A549 (cell line): ENCODE data around the gene WNT1. TPM values are rescaled to one million over a fixed set of nuclear protein-coding genes. Genes with fewer than 3 reads are reported as not detected.

Experiments
- ATAC-seq, 2 experiments: fragments of 200-7000 bp in 1 of 2; fragments of >200 bp in 1 of 2; cut with Nextera tagmentation in 1 of 2; cut with Tn5 transposase in 1 of 2; 3 replicates each; pipeline versions ENCODE4 v1.8.0 to v1.9.1; 2018 to 2020; ENCODE audit warnings: mild to moderate bottlenecking in 1 of 2, moderate library complexity in 1 of 2
- CTCF ChIA-PET: fragments of 300-600 bp; sonication (Branson Sonifier 250); formaldehyde crosslinking; extraction: SDS; loops from one replicate; lab custom pipeline; 2021; ENCODE audit warnings: antibody characterized with exemption, inconsistent platforms; lab: Yijun Ruan, JAX
- POLR2A ChIA-PET: fragments of 350-600 bp; formaldehyde crosslinking; extraction: SDS; loops from one replicate; lab custom pipeline; 2021; ENCODE audit warnings: antibody characterized with exemption, inconsistent platforms; lab: Yijun Ruan, JAX
- DNase-seq, 2 experiments: peaks; one replicate each; pipeline versions ENCODE4 v3.0.0 to v3.0.0-alpha.2; 2011 to 2016; ENCODE audit warnings: low read depth in 1 of 2, low spot score in 1 of 2
- FAIRE-seq: peaks from 2 replicates; lab custom pipeline; 2011; peaks lifted over from hg19 to GRCh38; lab: Jason Lieb, UNC
- H3K27ac ChIP-seq, 2 experiments: fragments of >200 bp; sonication (Bioruptor Twin); formaldehyde crosslinking; 3 replicates each; pipeline ENCODE4 v1.5.1; 2016 to 2017
- H3K4me1 ChIP-seq: fragments of >200 bp; sonication (Bioruptor Twin); formaldehyde crosslinking; 3 replicates; pipeline ENCODE4 v1.6.1; 2016
- H3K4me2 ChIP-seq: fragments of >200 bp; sonication (Bioruptor Twin); formaldehyde crosslinking; 3 replicates; pipeline ENCODE4 v1.6.1; 2016
- H3K4me3 ChIP-seq: fragments of >200 bp; sonication (Bioruptor Twin); formaldehyde crosslinking; 3 replicates; pipeline ENCODE4 v1.5.1; 2016
- H3K9me3 ChIP-seq: fragments of >200 bp; sonication (Bioruptor Twin); formaldehyde crosslinking; 3 replicates; pipeline ENCODE4 v1.6.1; 2016
- CBX2 ChIP-seq: fragments of 200-600 bp; sonication (generic); IDR thresholded peaks from 2 replicates; pipeline ENCODE4 v1.6.1; 2016; ENCODE audit warnings: low read depth, mild to moderate bottlenecking, borderline replicate concordance
- CHD2 ChIP-seq: fragments of 150-350 bp; IDR thresholded peaks from 2 replicates; pipeline ENCODE4 v1.6.1; 2014; ENCODE audit warnings: low read length; ENCODE audit not compliant: partially characterized antibody
- E2F6 ChIP-seq: IDR thresholded peaks from 2 replicates; pipeline ENCODE4 v1.6.1; 2012; ENCODE audit warnings: low read depth, borderline replicate concordance
- EHF ChIP-seq: fragments of 250-450 bp; sonication (Bioruptor Pico); IDR thresholded peaks from 2 replicates; pipeline ENCODE4 v1.5.0; 2020; ENCODE audit warnings: mild to moderate bottlenecking
- EHMT2 ChIP-seq: fragments of 200-600 bp; sonication (generic); IDR thresholded peaks from 2 replicates; pipeline ENCODE4 v1.6.1; 2016; ENCODE audit warnings: antibody characterized with exemption, low read depth, mild to moderate bottlenecking, moderate library complexity
- HES2 ChIP-seq: fragments of >200 bp; sonication (Bioruptor Twin); formaldehyde crosslinking; IDR thresholded peaks from 2 replicates; pipeline ENCODE4 v1.6.1; 2016
- HEYL ChIP-seq: fragments of 250-450 bp; sonication (Bioruptor Pico); IDR thresholded peaks from 2 replicates; pipeline ENCODE4 v1.8.0; 2021; ENCODE audit warnings: mild to moderate bottlenecking, moderate library complexity
- HOXA7 ChIP-seq: fragments of 250-450 bp; sonication (Bioruptor Pico); IDR thresholded peaks from 2 replicates; pipeline ENCODE4 v1.5.0; 2020; ENCODE audit warnings: mild to moderate bottlenecking, moderate library complexity
- HOXB13 ChIP-seq: fragments of 250-450 bp; sonication (Bioruptor Pico); IDR thresholded peaks from 2 replicates; pipeline ENCODE4 v1.5.0; 2020; ENCODE audit warnings: low read depth, mild to moderate bottlenecking, moderate library complexity
- JUN ChIP-seq, 2 experiments: fragments of >200 bp; sonication (Bioruptor Twin); formaldehyde crosslinking; IDR thresholded peaks; 2 replicates in 1 of 2; 3 replicates in 1 of 2; pipeline ENCODE4 v1.6.1; 2016 to 2017
- MYC ChIP-seq: IDR thresholded peaks from 2 replicates; pipeline ENCODE4 v1.6.1; 2012; ENCODE audit warnings: mild to moderate bottlenecking, inconsistent platforms, low read length, improper control_type of control experiment, borderline replicate concordance
- NFE2L2 ChIP-seq: fragments of 150-350 bp; conservative IDR thresholded peaks from 2 replicates; pipeline ENCODE4 v1.6.1; 2014; ENCODE audit warnings: low read length
- NR3C1 ChIP-seq: fragments of >200 bp; sonication (Bioruptor Twin); formaldehyde crosslinking; IDR thresholded peaks from 3 replicates; pipeline ENCODE4 v1.6.1; 2017
- PHF8 ChIP-seq: fragments of 200-600 bp; sonication (generic); IDR thresholded peaks from 2 replicates; pipeline ENCODE4 v1.6.1; 2016; ENCODE audit warnings: low read depth, mild to moderate bottlenecking, antibody characterized with exemption, moderate library complexity, borderline replicate concordance
- POLR2A ChIP-seq: IDR thresholded peaks from 2 replicates; pipeline ENCODE4 v1.6.1; 2012; ENCODE audit warnings: mild to moderate bottlenecking, low read length
- POLR2AphosphoS2 ChIP-seq: conservative IDR thresholded peaks from 2 replicates; pipeline ENCODE4 v1.6.1; 2012; ENCODE audit warnings: low read length, improper control_type of control experiment, inconsistent platforms
- RAD21 ChIP-seq, 2 experiments: fragments of >200 bp in 1 of 2; sonication (Bioruptor Twin) in 1 of 2; formaldehyde crosslinking in 1 of 2; IDR thresholded peaks in 1 of 2; conservative IDR thresholded peaks in 1 of 2; 2 replicates in 1 of 2; 3 replicates in 1 of 2; pipeline ENCODE4 v1.6.1; 2012 to 2018; ENCODE audit warnings: inconsistent platforms in 1 of 2
- RARB ChIP-seq: fragments of 250-450 bp; sonication (Bioruptor Pico); IDR thresholded peaks from 2 replicates; pipeline ENCODE4 v1.8.0; 2021; ENCODE audit warnings: mild to moderate bottlenecking, moderate library complexity
- RCOR1 ChIP-seq: fragments of 150-350 bp; IDR thresholded peaks from 2 replicates; pipeline ENCODE4 v1.6.1; 2014; ENCODE audit warnings: antibody characterized with exemption, low read length, low read depth
- RFX5 ChIP-seq: fragments of 450-650 bp; IDR thresholded peaks from 2 replicates; pipeline ENCODE4 v1.7.1; 2014; ENCODE audit warnings: antibody characterized with exemption, mild to moderate bottlenecking, moderate library complexity
- SMC3 ChIP-seq: fragments of >200 bp; sonication (Bioruptor Twin); formaldehyde crosslinking; IDR thresholded peaks from 3 replicates; pipeline ENCODE4 v1.6.1; 2018; ENCODE audit warnings: inconsistent platforms
- TFCP2L1 ChIP-seq: fragments of 250-450 bp; sonication (Bioruptor Pico); IDR thresholded peaks from 2 replicates; pipeline ENCODE4 v1.5.0; 2021; ENCODE audit warnings: mild to moderate bottlenecking
- USF2 ChIP-seq: fragments of 450-650 bp; IDR thresholded peaks from 2 replicates; pipeline ENCODE4 v1.6.1; 2014; ENCODE audit warnings: antibody characterized with exemption
- ZC3H11A ChIP-seq: fragments of 450-650 bp; IDR thresholded peaks from 2 replicates; pipeline ENCODE4 v1.6.1; 2014; ENCODE audit warnings: antibody characterized with exemption, mild to moderate bottlenecking
- ZNF302 ChIP-seq: fragments of 250-450 bp; sonication (Bioruptor Pico); IDR thresholded peaks from 2 replicates; pipeline ENCODE4 v1.9.0; 2021; ENCODE audit warnings: inconsistent platforms, mild to moderate bottlenecking, moderate library complexity
- WGBS: methylation state at CpG from one replicate; pipeline ENCODE4 v1.1.6; 2017; ENCODE audit errors: missing lambda C conversion rate; 5-methylcytosine and 5-hydroxymethylcytosine counted together
- polyA plus RNA-seq, 4 experiments: library from polyadenylated mRNA; depleted of rRNA in 3 of 4; stranded (reverse); fragments of >200 nt; fragmentation: RNase III in 1 of 4; extraction: RNeasy Plus Mini Kit Qiagen cat#74134 plus additional on column Dnase treatment in 1 of 4; gene quantifications; 2 replicates in 3 of 4; 3 replicates in 1 of 4; pipeline ENCODE4 v1.2.3, GENCODE V29; 2011 to 2017
- TF ChIP-seq, protein P1 (sequence below): fragments of 200-600 bp; sonication (generic); IDR thresholded peaks from 2 replicates; pipeline ENCODE4 v1.6.1; 2016; ENCODE audit warnings: antibody characterized with exemption, mild to moderate bottlenecking, moderate library complexity
- TF ChIP-seq, protein P2 (sequence below): fragments of 250-450 bp; sonication (Bioruptor Pico); IDR thresholded peaks from 2 replicates; pipeline ENCODE4 v1.5.0; 2021; ENCODE audit warnings: mild to moderate bottlenecking, moderate library complexity, borderline replicate concordance

Gene WNT1
- polyA plus RNA-seq, 2 of the 4 experiments (the other 2 are of a cell fraction) = not detected

GRCh38 chr12:48947727-48948126, 30.4 kb upstream of the WNT1 start:
- CTCF ChIA-PET = interaction anchor here (0.6 to 77.5 kb wide), 7 partner anchors 6 to 182 kb away, joined by 3 to 2584 read pairs (median 3); partner anchors contain the start of genes ARF3, DDN, FKBP11 and PRKAG1
- Histone ChIP-seq H3K4me1 (no peaks in the 10 kb centered on the region), H3K4me3 (no peak overlapping the region), H3K27ac (no peak overlapping the region), H3K9me3 (no peaks in the 10 kb centered on the region), H3K4me2 (no peak overlapping the region)
- POLR2A ChIA-PET = no interaction called here
- 80% methylated on average over 3 of the region's 3 CpGs for WGBS
- no peak for TF ChIP-seq HOXB13
- no peak for TF ChIP-seq E2F6
- TF ChIP-seq, protein P1, sequence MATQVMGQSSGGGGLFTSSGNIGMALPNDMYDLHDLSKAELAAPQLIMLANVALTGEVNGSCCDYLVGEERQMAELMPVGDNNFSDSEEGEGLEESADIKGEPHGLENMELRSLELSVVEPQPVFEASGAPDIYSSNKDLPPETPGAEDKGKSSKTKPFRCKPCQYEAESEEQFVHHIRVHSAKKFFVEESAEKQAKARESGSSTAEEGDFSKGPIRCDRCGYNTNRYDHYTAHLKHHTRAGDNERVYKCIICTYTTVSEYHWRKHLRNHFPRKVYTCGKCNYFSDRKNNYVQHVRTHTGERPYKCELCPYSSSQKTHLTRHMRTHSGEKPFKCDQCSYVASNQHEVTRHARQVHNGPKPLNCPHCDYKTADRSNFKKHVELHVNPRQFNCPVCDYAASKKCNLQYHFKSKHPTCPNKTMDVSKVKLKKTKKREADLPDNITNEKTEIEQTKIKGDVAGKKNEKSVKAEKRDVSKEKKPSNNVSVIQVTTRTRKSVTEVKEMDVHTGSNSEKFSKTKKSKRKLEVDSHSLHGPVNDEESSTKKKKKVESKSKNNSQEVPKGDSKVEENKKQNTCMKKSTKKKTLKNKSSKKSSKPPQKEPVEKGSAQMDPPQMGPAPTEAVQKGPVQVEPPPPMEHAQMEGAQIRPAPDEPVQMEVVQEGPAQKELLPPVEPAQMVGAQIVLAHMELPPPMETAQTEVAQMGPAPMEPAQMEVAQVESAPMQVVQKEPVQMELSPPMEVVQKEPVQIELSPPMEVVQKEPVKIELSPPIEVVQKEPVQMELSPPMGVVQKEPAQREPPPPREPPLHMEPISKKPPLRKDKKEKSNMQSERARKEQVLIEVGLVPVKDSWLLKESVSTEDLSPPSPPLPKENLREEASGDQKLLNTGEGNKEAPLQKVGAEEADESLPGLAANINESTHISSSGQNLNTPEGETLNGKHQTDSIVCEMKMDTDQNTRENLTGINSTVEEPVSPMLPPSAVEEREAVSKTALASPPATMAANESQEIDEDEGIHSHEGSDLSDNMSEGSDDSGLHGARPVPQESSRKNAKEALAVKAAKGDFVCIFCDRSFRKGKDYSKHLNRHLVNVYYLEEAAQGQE = no peak
- no peak for TF ChIP-seq NR3C1
- no peak for TF ChIP-seq POLR2AphosphoS2
- no peak for TF ChIP-seq POLR2A
- TF ChIP-seq RARB (CRISPR knock-in tag) = no peak
- no peak for TF ChIP-seq CBX2
- TF ChIP-seq, protein P2, sequence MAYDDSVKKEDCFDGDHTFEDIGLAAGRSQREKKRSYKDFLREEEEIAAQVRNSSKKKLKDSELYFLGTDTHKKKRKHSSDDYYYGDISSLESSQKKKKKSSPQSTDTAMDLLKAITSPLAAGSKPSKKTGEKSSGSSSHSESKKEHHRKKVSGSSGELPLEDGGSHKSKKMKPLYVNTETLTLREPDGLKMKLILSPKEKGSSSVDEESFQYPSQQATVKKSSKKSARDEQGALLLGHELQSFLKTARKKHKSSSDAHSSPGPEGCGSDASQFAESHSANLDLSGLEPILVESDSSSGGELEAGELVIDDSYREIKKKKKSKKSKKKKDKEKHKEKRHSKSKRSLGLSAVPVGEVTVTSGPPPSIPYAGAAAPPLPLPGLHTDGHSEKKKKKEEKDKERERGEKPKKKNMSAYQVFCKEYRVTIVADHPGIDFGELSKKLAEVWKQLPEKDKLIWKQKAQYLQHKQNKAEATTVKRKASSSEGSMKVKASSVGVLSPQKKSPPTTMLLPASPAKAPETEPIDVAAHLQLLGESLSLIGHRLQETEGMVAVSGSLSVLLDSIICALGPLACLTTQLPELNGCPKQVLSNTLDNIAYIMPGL (CRISPR knock-in tag) = no peak
- TF ChIP-seq RFX5 = no peak
- TF ChIP-seq CHD2 = no peak
- TF ChIP-seq SMC3 = no peak
- no peak for TF ChIP-seq HES2
- TF ChIP-seq PHF8 = no peak
- TF ChIP-seq MYC = no peak
- TF ChIP-seq TFCP2L1 (CRISPR knock-in tag) = no peak
- no peak for TF ChIP-seq EHMT2
- no peak for TF ChIP-seq USF2
- ATAC-seq (no peak), FAIRE-seq (no peak), DNase-seq (no peak)

DNA sequence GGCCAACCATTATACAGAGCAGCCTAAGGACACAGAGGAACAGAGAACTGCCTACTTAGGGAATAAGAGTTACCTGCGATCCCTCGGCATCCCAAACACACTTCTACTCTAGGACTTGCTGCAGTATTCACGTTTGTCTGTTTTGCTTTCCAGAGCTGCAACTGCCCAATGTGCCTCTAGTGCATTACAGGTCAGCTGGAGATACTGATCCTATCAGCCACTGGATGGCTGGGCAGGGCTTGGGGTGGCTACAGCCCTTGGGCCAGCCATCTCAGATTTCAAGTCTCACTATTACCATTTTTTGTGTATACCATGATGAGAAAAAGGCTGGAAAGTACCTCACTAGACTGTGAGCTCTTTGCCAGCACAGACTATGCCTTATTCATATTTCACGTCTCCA, 25.4 kb upstream of the WNT1 start:
- POLR2A ChIA-PET = no interaction called here
- TF ChIP-seq ZC3H11A (no peak), HOXA7 (CRISPR knock-in tag) (no peak), NFE2L2 (no peak), CHD2 (no peak), ZNF302 (CRISPR knock-in tag) (no peak), RCOR1 (no peak), EHF (CRISPR knock-in tag) (no peak), HEYL (CRISPR knock-in tag) (no peak), USF2 (no peak), RAD21 (conservative IDR thresholded peaks at IDR 0.05 in 1 of 2, IDR thresholded peaks at IDR 0.05 in 1 of 2) (no peak), JUN (IDR thresholded peaks at IDR 0.05) (no peak)
- TF ChIP-seq, protein P1 = no peak

More for the DNA sequence above, 25.4 kb upstream of the WNT1 start:
- ATAC-seq (no peak), DNase-seq (no peak), FAIRE-seq (no peak)
- Histone ChIP-seq H3K4me2 (no peak overlapping the region), H3K4me1 (peaks cover 7% of the 10 kb centered on the region), H3K9me3 (no peaks in the 10 kb centered on the region), H3K4me3 (no peak overlapping the region), H3K27ac (no peak overlapping the region)
- WGBS = 95% methylated on average over 4 of the region's 4 CpGs
- CTCF ChIA-PET = interaction anchor here (1.2 to 77.5 kb wide), 5 partner anchors 1 to 99 kb away, joined by 3 to 2584 read pairs (median 13); partner anchors contain the start of genes ARF3, DDN, FKBP11 and PRKAG1
